KMS-11 (cell line): ENCODE measurements around the gene ASPRV1.

Source experiments
- H2AFZ ChIP-seq: fragments of 200-600 bp; sonication (generic); 2 replicates; pipeline ENCODE4 v1.6.1; 2016; ENCODE audit warnings: antibody characterized with exemption, mixed run types, low read depth
- H3K27ac ChIP-seq: fragments of 200-600 bp; sonication (generic); 2 replicates; pipeline ENCODE4 v1.6.1; 2016; ENCODE audit warnings: mild to moderate bottlenecking, mixed run types
- H3K27me3 ChIP-seq: fragments of 200-600 bp; sonication (generic); 2 replicates; pipeline ENCODE4 v1.6.1; 2017; ENCODE audit warnings: mild to moderate bottlenecking, low read depth, mixed run types, moderate library complexity; ENCODE audit not compliant: insufficient read depth
- H3K36me3 ChIP-seq: fragments of 200-600 bp; sonication (generic); 2 replicates; pipeline ENCODE4 v1.6.1; 2017; ENCODE audit warnings: mild to moderate bottlenecking, mixed run types; ENCODE audit not compliant: insufficient read depth
- H3K4me1 ChIP-seq: fragments of 200-600 bp; sonication (generic); 2 replicates; pipeline ENCODE4 v1.6.1; 2016; ENCODE audit warnings: mild to moderate bottlenecking, low read depth, mixed run types; ENCODE audit not compliant: poor library complexity, severe bottlenecking
- H3K4me2 ChIP-seq: fragments of 200-600 bp; sonication (generic); 2 replicates; pipeline ENCODE4 v1.7.0; 2016; ENCODE audit warnings: mild to moderate bottlenecking, mixed run types
- H3K4me3 ChIP-seq: fragments of 200-600 bp; sonication (generic); IDR thresholded peaks from 2 replicates; pipeline ENCODE4 v1.6.1; 2017; ENCODE audit warnings: low read depth, low read length, mixed read lengths; ENCODE audit not compliant: insufficient read depth
- H3K79me2 ChIP-seq: fragments of 200-600 bp; sonication (generic); 2 replicates; pipeline ENCODE4 v1.6.1; 2016; ENCODE audit warnings: low read depth, mixed run types; ENCODE audit not compliant: insufficient read depth
- H3K9ac ChIP-seq: fragments of 200-600 bp; sonication (generic); 2 replicates; pipeline ENCODE4 v1.6.1; 2016; ENCODE audit warnings: mild to moderate bottlenecking, mixed run types
- H4K20me1 ChIP-seq: fragments of 200-600 bp; sonication (generic); 2 replicates; pipeline ENCODE4 v1.6.1; 2016; ENCODE audit warnings: mild to moderate bottlenecking, mixed run types; ENCODE audit not compliant: insufficient read depth
- TF ChIP-seq, protein P1 (sequence below): fragments of 200-600 bp; sonication (generic); conservative IDR thresholded peaks from 2 replicates; pipeline ENCODE4 v1.6.1; 2017; ENCODE audit warnings: low read depth, mild to moderate bottlenecking, antibody characterized with exemption, low read length, moderate library complexity, mixed read lengths

ASPRV1 gene

DNA sequence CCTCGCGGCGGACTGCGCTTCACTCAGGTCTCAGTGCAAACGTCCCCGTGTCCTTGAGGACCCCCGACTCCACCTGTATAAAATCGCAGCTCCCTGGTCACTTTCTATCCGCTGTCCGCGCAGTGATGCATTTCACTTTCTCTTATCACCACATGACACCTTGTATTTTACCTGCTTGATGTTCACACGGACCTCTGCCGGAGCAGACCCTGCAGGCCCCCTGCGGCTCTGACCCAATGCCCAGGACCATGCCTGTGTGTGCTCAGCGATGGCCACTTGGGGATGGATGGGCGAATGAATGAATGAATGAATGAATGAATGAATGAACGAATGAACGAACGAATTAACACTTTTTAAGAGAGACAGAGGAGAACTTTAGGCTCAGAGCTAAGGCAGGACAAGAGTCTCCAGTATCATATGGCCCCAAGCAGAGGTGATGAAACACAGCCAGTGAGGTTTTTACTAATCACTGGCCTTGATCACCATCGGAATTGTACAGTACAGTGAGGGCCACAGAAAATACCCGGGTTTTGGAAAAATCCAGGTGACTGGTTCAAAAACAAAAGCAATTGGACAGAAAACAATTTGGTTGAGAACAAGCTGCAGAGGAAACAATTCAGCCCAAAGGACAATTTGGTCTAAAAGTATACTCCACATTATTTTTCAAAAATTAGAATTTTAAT is 12.3 kb downstream of the ASPRV1 start:
- no peaks in the 10 kb centered on the region for H3K27me3 ChIP-seq
- no peak overlapping the region for H3K9ac ChIP-seq
- H4K20me1 ChIP-seq: no peaks in the 10 kb centered on the region
- no peak overlapping the region for H2AFZ ChIP-seq
- no peaks in the 10 kb centered on the region for H3K79me2 ChIP-seq
- H3K27ac ChIP-seq: no peak overlapping the region
- H3K4me3 ChIP-seq: no peak overlapping the region
- H3K36me3 ChIP-seq: no peaks in the 10 kb centered on the region
- TF ChIP-seq, protein P1, sequence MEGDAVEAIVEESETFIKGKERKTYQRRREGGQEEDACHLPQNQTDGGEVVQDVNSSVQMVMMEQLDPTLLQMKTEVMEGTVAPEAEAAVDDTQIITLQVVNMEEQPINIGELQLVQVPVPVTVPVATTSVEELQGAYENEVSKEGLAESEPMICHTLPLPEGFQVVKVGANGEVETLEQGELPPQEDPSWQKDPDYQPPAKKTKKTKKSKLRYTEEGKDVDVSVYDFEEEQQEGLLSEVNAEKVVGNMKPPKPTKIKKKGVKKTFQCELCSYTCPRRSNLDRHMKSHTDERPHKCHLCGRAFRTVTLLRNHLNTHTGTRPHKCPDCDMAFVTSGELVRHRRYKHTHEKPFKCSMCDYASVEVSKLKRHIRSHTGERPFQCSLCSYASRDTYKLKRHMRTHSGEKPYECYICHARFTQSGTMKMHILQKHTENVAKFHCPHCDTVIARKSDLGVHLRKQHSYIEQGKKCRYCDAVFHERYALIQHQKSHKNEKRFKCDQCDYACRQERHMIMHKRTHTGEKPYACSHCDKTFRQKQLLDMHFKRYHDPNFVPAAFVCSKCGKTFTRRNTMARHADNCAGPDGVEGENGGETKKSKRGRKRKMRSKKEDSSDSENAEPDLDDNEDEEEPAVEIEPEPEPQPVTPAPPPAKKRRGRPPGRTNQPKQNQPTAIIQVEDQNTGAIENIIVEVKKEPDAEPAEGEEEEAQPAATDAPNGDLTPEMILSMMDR: no peak
- H3K4me1 ChIP-seq: peaks cover 9% of the 10 kb centered on the region
- H3K4me2 ChIP-seq: no peak overlapping the region

DNA sequence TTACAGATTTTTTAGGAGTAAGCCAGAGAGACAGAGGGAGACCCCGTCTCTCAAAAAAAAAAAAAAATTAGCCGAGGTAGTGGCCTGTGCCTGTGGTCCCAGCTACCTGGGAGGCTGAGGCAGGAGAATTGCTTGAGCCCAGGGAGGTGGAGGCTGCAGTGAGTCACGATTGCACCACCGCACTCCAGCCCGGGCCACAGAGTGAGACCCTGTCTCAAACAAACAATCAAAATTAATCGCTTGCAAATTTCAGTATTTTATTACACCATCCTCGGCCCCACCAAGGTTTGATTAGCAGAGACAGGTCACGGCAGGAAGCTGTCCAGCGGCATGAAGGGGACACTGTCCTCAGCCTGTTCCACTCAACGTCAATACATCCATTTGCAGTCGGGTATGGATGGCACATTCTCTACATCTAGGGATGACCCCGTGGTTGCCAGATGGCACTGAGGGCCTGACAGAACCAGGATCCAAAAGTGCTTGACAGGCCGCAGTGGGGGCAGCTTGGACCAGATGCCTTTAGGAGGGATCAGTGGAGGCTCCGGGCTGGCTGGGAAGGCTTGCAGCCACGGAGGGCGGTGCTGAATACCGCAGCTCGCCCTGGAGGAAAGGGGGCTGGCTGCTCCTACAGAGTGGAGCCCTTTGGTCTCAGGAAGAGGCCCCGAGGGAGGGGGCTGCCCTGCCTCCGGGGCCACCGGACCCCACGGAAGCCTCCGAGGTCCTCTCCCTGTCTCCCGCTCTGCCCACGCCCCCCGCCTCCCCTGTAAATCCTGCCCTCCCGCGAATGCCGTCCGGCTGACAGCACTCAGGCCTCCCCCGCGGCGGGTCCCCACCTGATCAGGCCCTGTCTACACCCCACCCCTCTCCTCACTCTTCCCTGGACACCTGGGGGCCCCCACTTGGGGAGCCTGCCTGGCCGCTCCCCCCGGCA is 13.1 kb downstream of the ASPRV1 start:
- Histone ChIP-seq H3K27me3 (no peaks in the 10 kb centered on the region), H3K9ac (no peak overlapping the region), H3K4me3 (no peak overlapping the region), H3K4me2 (no peak overlapping the region), H3K79me2 (no peaks in the 10 kb centered on the region), H3K36me3 (no peaks in the 10 kb centered on the region), H2AFZ (no peak overlapping the region), H3K4me1 (peaks cover 9% of the 10 kb centered on the region), H4K20me1 (no peaks in the 10 kb centered on the region), H3K27ac (no peak overlapping the region)
- TF ChIP-seq, protein P1: no peak

DNA sequence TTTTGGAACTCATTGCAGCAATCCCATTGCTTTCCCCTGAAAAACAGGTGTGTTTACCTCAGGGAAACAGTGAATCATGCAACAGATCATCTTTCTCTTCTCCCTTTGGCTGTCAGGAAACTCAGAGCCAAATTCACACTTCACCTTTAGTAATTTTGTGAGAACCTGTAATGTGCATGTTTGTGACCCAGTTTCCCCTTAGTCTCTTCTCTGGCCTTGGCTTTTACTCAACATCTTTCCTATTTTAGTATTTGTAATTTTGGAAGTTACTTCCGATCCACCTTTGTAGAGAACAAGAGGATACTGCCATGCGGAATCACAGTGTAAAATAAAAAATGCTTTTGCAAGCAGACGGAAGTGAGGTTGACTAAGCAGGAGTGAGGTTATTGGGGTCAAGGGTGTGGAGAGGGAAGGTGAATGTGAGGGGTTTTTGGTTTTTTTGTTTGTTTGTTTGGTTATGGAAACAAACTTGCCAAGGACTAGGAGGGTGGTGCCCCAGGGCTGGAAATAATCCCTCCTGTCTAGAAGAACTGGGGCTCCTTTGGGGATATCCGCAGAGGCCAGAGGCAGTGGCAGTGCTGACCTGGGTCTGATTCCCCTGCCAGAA is 14.0 kb downstream of the ASPRV1 start:
- peaks cover 9% of the 10 kb centered on the region for H3K4me1 ChIP-seq
- no peak overlapping the region for H3K9ac ChIP-seq
- H3K27ac ChIP-seq: no peak overlapping the region
- no peaks in the 10 kb centered on the region for H3K79me2 ChIP-seq
- H3K36me3 ChIP-seq: no peaks in the 10 kb centered on the region
- no peak overlapping the region for H2AFZ ChIP-seq
- H3K4me2 ChIP-seq: no peak overlapping the region
- no peaks in the 10 kb centered on the region for H3K27me3 ChIP-seq
- H4K20me1 ChIP-seq: no peaks in the 10 kb centered on the region
- no peak overlapping the region for H3K4me3 ChIP-seq
- TF ChIP-seq, protein P1: no peak

DNA sequence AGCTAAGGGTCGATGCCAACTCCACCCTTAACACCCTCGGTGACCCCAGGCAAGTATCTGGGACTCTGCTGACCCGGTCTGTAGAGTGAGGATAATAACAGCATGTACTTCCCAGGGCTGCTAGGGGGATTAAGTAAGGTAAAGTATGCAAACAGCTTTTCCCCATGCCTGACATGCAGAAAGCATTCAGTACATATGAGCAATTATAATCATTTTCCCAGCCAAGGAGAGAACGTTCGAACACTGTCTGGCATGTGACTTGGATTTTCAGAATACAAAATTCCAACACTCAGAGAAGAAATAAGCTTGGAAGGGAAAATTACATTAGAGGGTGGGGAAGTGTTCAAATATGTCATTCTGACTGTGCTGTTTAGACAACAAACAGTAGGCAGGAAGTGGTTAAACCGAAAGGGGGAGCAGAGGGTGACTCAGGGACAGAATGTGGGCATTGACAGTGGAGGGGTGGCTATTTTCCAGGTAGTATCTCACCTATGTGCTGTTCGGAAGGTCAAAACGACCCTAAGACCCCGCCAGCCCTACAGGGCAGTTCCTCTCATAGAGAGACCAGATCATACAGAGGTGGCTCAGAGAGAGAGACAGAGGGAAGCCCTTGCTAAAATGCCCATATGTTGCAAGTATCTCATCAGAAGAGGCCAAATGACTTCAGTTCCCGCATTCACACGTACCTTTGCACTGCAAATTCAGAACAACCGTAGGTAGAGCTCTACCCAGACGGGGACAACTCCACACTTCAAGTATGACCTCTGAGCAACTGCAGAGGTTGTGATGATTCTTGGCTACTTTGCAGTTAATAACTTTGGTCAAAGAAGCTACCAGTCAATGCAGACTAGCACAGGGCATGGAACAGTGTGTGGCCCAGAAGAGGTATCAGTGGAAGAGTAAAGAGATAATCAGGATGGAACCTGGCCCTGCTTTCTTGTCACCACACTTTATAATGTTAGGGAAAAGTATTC is 14.8 kb downstream of the ASPRV1 start:
- H3K27me3 ChIP-seq: no peaks in the 10 kb centered on the region
- TF ChIP-seq, protein P1: no peak
- H3K4me2 ChIP-seq: no peak overlapping the region
- no peak overlapping the region for H2AFZ ChIP-seq
- no peaks in the 10 kb centered on the region for H3K36me3 ChIP-seq
- H3K79me2 ChIP-seq: no peaks in the 10 kb centered on the region
- no peaks in the 10 kb centered on the region for H4K20me1 ChIP-seq
- no peak overlapping the region for H3K27ac ChIP-seq
- no peak overlapping the region for H3K9ac ChIP-seq
- H3K4me3 ChIP-seq: no peak overlapping the region
- peaks cover 9% of the 10 kb centered on the region for H3K4me1 ChIP-seq
